Uterus (tissue), 4 donors: ENCODE data around the gene CIC. TPM values are rescaled to one million over a fixed set of nuclear protein-coding genes. Genes with fewer than 3 reads are reported as not detected.

Experiments used
- DNase-seq, 2 donors: peaks; one replicate each; pipeline ENCODE4 v3.0.0-alpha.2; 2019 to 2020
- H3K27ac ChIP-seq, 2 donors: fragments of 200-600 bp; sonication (generic); 1 replicate in 1 of 2; 2 replicates in 1 of 2; pipeline ENCODE4 v1.5.1; 2016 to 2018
- H3K27me3 ChIP-seq, 2 donors: fragments of 200-600 bp; sonication (generic); one replicate each; pipeline ENCODE4 v1.5.1; 2018 to 2019; ENCODE audit warnings: control low read depth in 1 of 2
- H3K36me3 ChIP-seq, 2 donors: fragments of 200-600 bp; sonication (generic); one replicate each; pipeline ENCODE4 v1.5.1; 2019; ENCODE audit warnings: control low read depth in 1 of 2
- H3K4me1 ChIP-seq, 2 donors: fragments of 200-600 bp; sonication (generic); one replicate each; pipeline ENCODE4 v1.5.1; 2018 to 2019; ENCODE audit warnings: control low read depth in 1 of 2
- H3K4me3 ChIP-seq, 2 donors: fragments of 200-600 bp; sonication (generic); 1 replicate in 1 of 2; 2 replicates in 1 of 2; pipeline ENCODE4 v1.5.1; 2018 to 2019; ENCODE audit warnings: mild to moderate bottlenecking in 1 of 2
- H3K9me3 ChIP-seq, 2 donors: fragments of 200-600 bp; sonication (generic); one replicate each; pipeline ENCODE4 v1.5.1; 2019; ENCODE audit warnings: control low read depth in 1 of 2
- CTCF ChIP-seq, 4 experiments: fragments of 200-600 bp in 2 of 4; fragments of 450-650 bp in 2 of 4; sonication (generic) in 2 of 4; IDR thresholded peaks; one replicate each; pipeline ENCODE4 v1.5.1; 2016 to 2019; ENCODE audit warnings: antibody characterized with exemption in 4 of 4, mild to moderate bottlenecking in 2 of 4, moderate library complexity in 1 of 4
- POLR2A ChIP-seq, 2 donors: fragments of 450-650 bp; IDR thresholded peaks; one replicate each; pipeline ENCODE4 v1.6.1; 2016; ENCODE audit warnings: antibody characterized with exemption in 2 of 2, mild to moderate bottlenecking in 1 of 2, moderate library complexity in 1 of 2
- intact Hi-C: fragments of 100-400 bp; cut with DNase I; formaldehyde crosslinking; loops from one replicate; pipeline ENCODE4 v1.15.1; 2023; ENCODE audit warnings: low total_unique reads
- total RNA-seq, 4 donors: library from RNA; depleted of rRNA in 3 of 4; stranded (reverse); fragments of >200 nt in 3 of 4; gene quantifications; one replicate each; pipeline versions ENCODE4 v1.1.0 to v1.2.4, GENCODE V29; 2014 to 2023
- donor health status: DM: yes; HTN: yes; CAD: no.

Gene CIC
- total RNA-seq, 4 donors from 2014 or later: 28.7 to 155 (median 47.4) TPM

- H3K27me3 ChIP-seq: no peaks in the 10 kb centered on the region
- no peaks in the 10 kb centered on the region for H3K9me3 ChIP-seq
- no peaks in the 10 kb centered on the region for H3K36me3 ChIP-seq
- no peak for TF ChIP-seq CTCF (IDR thresholded peaks at IDR 0.05)
- no peak for TF ChIP-seq POLR2A (IDR thresholded peaks at IDR 0.05)
- intact Hi-C loops: no loop called here
- peaks cover 7 to 25% of the 10 kb centered on the region in 2 donors for H3K4me1 ChIP-seq
- H3K27ac ChIP-seq: peak overlapping the region; percentile 99 to 100
- peak overlapping the region in 1 of 2 donors; percentile 10 for H3K4me3 ChIP-seq
- peak in 1 of 2 donors; percentile 24 for DNase-seq
Measured at GRCh38 chr19:42250183-42250665, 18.8 kb upstream of the CIC start.

- Histone ChIP-seq H3K27ac (peak overlapping the region; percentile 99 to 100), H3K4me1 (peaks cover 7 to 20% of the 10 kb centered on the region in 2 donors), H3K9me3 (no peaks in the 10 kb centered on the region), H3K36me3 (no peaks in the 10 kb centered on the region), H3K4me3 (peak overlapping the region in 1 of 2 donors; percentile 10), H3K27me3 (no peaks in the 10 kb centered on the region)
- no peak for TF ChIP-seq POLR2A (IDR thresholded peaks at IDR 0.05)
- TF ChIP-seq CTCF (IDR thresholded peaks at IDR 0.05): no peak
- DNase-seq: peak; percentile 47 to 49
- intact Hi-C loops: no loop called here
Measured at GRCh38 chr19:42250666-42251531, 18.2 kb upstream of the CIC start.

GRCh38 chr19:42251572-42252358, 17.3 kb upstream of the CIC start:
- Histone ChIP-seq H3K27ac (peak overlapping the region; percentile 99 to 100), H3K4me1 (peaks cover 7 to 18% of the 10 kb centered on the region in 2 donors), H3K36me3 (no peaks in the 10 kb centered on the region), H3K9me3 (no peaks in the 10 kb centered on the region), H3K27me3 (no peaks in the 10 kb centered on the region), H3K4me3 (peak overlapping the region in 1 of 2 donors; percentile 85)
- intact Hi-C loops: no loop called here
- no peak for TF ChIP-seq CTCF (IDR thresholded peaks at IDR 0.05)
- TF ChIP-seq POLR2A (IDR thresholded peaks at IDR 0.05): no peak
- peak in 1 of 2 donors; percentile 34 for DNase-seq

GRCh38 chr19:42252365-42253244, 16.4 kb upstream of the CIC start:
- TF ChIP-seq CTCF (IDR thresholded peaks at IDR 0.05) (no peak), POLR2A (IDR thresholded peaks at IDR 0.05) (no peak)
- peak overlapping the region; percentile 85 to 88 for H3K4me3 ChIP-seq
- intact Hi-C loops: no loop called here
- no peaks in the 10 kb centered on the region for H3K36me3 ChIP-seq
- peaks cover 7 to 18% of the 10 kb centered on the region in 2 donors for H3K4me1 ChIP-seq
- H3K27me3 ChIP-seq: no peaks in the 10 kb centered on the region
- DNase-seq: peak; percentile 67 to 73
- no peaks in the 10 kb centered on the region for H3K9me3 ChIP-seq
- H3K27ac ChIP-seq: peak overlapping the region; percentile 99 to 100
